HFFc6 (cell line): ENCODE results near the gene NLRP1. TPM values are rescaled to one million over a fixed set of nuclear protein-coding genes. Genes with fewer than 3 reads are reported as not detected.

Experiments
- DNase-seq: peaks from one replicate; pipeline ENCODE4 v3.0.0-alpha.2; 2018
- H3K27ac Mint-ChIP-seq: 2 replicates; pipeline ENCODE4 v1.8.0; 2020; ENCODE audit warnings: mild to moderate bottlenecking, mixed read lengths
- H3K27me3 Mint-ChIP-seq: 2 replicates; pipeline ENCODE4 v1.8.0; 2021; ENCODE audit warnings: mild to moderate bottlenecking, moderate library complexity, mixed read lengths; ENCODE audit not compliant: insufficient read depth
- H3K36me3 Mint-ChIP-seq: 2 replicates; pipeline ENCODE4 v1.8.0; 2021; ENCODE audit warnings: low read depth, mixed read lengths
- H3K4me1 Mint-ChIP-seq: 2 replicates; pipeline ENCODE4 v1.8.0; 2020; ENCODE audit warnings: low read depth, mixed read lengths
- H3K4me3 Mint-ChIP-seq: 2 replicates; pipeline ENCODE4 v1.8.0; 2020; ENCODE audit warnings: mild to moderate bottlenecking, moderate library complexity, mixed read lengths
- H3K9me3 Mint-ChIP-seq: 2 replicates; pipeline ENCODE4 v1.8.0; 2020; ENCODE audit warnings: mild to moderate bottlenecking, mixed read lengths
- CTCF ChIP-seq: fragments of 200-600 bp; sonication (generic); IDR thresholded peaks from 2 replicates; pipeline ENCODE4 v1.5.0; 2021; ENCODE audit warnings: antibody characterized with exemption, mild to moderate bottlenecking
- total RNA-seq, 6 experiments: library from RNA; stranded (reverse); fragmentation: NEBNext Ultra II Directional; extraction: Animal tissue kit (Norgen Biotek cat#: 25700); gene quantifications; 2 replicates in 1 of 6; 3 replicates in 5 of 6; pipeline ENCODE4 v1.2.3, GENCODE V29; 2021

NLRP1 gene
- total RNA-seq, 6 experiments from 2014 or later: 26.9 to 44.9 (median 40.6) TPM

DNA sequence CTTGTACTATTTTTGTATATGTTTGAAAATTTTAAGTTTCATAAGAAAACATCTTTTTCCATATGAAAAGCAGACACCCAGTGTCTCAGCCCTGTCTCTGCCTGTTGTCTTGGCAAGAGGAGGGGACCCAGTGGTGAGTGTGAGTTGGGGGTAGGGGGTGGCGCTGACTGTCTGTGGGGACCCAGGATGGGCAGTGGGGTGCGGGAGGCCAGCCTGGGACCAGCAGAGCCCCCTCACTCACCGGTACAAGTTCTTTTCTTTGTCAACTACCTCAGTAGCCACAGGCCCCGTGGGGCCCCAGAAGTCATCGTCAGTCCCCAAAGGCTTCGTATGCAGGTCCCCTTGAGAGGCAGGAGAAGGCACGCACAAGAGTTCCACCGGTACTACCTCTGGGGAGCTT lies 51.7 kb downstream of the NLRP1 start:
- Mint-ChIP-seq H3K4me3 (no peak overlapping the region), H3K9me3 (no peaks in the 10 kb centered on the region), H3K4me1 (peaks cover 9% of the 10 kb centered on the region), H3K36me3 (peaks cover 15% of the 10 kb centered on the region), H3K27ac (no peak overlapping the region), H3K27me3 (no peaks in the 10 kb centered on the region; the same call in none of the 2 replicates)
- DNase-seq: no peak
- no peak for TF ChIP-seq CTCF

DNA sequence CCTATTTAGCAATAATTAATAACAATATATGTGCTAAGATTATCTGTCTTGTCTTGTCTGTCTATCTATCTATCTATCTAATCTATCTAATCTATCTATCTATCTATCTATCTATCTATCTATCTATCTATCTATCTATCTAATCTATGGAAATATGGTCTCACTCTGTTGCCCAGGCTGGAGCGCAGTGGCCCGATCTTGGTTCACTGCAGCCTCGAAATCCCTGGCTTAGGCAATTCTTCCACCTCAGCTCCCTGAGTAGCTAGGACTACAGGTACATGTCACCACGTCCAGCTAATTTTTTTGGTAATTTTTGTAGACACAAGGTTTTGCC lies 53.3 kb downstream of the NLRP1 start:
- Mint-ChIP-seq H3K9me3 (no peaks in the 10 kb centered on the region), H3K27ac (no peak overlapping the region), H3K4me1 (peaks cover 25% of the 10 kb centered on the region), H3K4me3 (no peak overlapping the region), H3K36me3 (peaks cover 15% of the 10 kb centered on the region), H3K27me3 (no peaks in the 10 kb centered on the region; the same call in none of the 2 replicates)
- no peak for TF ChIP-seq CTCF
- no peak for DNase-seq

DNA sequence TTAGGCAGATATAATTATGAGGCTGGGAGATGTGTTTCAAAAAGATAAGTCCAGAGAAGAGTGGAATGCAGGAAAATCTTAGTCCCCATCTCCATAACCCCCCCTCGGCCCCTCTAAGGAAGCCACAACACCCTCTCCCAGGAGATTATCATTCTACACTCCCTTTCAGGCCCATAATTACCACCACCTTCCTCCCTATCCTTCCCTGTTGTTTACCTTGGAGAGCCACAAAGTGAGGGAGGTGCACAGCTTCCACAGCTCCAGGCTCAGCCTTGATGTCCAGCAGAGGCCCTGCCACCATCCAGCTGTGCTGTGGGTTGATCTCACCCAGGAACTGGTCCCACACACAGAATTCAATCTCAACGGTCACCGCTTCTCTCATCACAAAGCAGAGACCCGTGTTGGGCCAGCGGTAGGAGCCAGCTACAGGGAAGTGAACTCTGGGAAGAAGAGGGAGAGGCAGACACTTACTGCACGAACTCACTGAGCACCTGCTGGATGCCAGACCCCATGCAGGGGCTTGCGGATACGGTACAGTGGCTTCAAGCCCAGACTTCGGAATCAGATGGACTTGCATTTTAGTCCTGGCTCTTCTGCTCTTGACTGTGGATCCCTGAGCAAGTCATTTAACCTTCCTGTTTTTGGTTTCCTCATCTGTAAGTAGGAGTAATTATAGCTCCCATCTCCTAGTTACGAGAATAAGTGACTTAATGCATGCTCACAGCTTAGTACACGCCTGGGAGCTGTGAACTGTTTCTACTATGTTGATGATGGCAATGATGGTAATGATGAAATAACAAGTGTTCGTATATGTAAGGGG lies 53.8 kb downstream of the NLRP1 start:
- Mint-ChIP-seq H3K36me3 (peaks cover 15% of the 10 kb centered on the region), H3K9me3 (no peaks in the 10 kb centered on the region), H3K27ac (no peak overlapping the region), H3K27me3 (no peaks in the 10 kb centered on the region; the same call in none of the 2 replicates), H3K4me3 (no peak overlapping the region), H3K4me1 (peaks cover 27% of the 10 kb centered on the region)
- no peak for TF ChIP-seq CTCF
- no peak for DNase-seq

DNA sequence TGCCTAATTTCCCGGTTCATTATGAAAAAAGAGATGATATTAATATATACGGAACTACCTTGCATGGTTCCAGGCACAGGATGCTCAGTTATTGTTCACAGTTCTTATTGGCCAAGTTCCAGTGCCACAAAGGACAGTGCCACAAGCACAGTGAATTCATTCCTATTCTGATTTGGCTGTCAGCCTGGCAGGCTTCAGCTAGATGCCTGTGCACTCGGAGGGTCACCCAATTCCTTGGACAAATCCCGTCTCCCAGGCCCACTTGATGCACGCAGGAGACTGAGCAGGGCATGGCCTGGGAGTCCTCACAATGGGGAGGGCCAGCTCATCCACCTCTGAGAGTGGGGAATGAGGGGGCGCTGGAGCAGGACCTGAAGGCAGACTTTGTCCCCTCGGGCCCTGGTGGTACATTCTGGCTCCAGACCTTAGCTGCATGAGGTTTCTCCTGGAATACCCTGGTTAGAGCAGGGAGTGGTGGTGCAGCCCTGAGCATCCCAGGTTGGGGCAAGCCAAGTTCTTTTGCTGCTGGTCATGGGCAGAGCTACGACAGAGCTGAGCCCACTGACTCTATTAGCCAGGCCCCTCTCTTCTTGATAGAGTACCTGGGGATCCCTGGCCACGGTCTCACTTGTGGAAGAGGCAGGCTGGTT lies 56.6 kb downstream of the NLRP1 start:
- H3K27ac Mint-ChIP-seq: peak overlapping the region; percentile 98
- peaks cover 35% of the 10 kb centered on the region for H3K4me1 Mint-ChIP-seq
- H3K27me3 Mint-ChIP-seq: no peaks in the 10 kb centered on the region; the same call in 1 of the 2 replicates

More for the DNA sequence above, 56.6 kb downstream of the NLRP1 start:
- Mint-ChIP-seq H3K9me3 (no peaks in the 10 kb centered on the region), H3K36me3 (peaks cover 33% of the 10 kb centered on the region), H3K4me3 (no peak overlapping the region)
- no peak for DNase-seq
- no peak for TF ChIP-seq CTCF
